NCI-H2227 treated with DMSO at 0.1 percent for 48 hours (cell line): ENCODE data around the gene SLC9A1.
A peak's percentile ranks its signal among the peaks of the same experiment; 100 is the strongest.

Source experiments
- DNase-seq: peaks from one replicate; lab custom pipeline; 2025; lab: John Stamatoyannopoulos, UW

Gene SLC9A1

DNA sequence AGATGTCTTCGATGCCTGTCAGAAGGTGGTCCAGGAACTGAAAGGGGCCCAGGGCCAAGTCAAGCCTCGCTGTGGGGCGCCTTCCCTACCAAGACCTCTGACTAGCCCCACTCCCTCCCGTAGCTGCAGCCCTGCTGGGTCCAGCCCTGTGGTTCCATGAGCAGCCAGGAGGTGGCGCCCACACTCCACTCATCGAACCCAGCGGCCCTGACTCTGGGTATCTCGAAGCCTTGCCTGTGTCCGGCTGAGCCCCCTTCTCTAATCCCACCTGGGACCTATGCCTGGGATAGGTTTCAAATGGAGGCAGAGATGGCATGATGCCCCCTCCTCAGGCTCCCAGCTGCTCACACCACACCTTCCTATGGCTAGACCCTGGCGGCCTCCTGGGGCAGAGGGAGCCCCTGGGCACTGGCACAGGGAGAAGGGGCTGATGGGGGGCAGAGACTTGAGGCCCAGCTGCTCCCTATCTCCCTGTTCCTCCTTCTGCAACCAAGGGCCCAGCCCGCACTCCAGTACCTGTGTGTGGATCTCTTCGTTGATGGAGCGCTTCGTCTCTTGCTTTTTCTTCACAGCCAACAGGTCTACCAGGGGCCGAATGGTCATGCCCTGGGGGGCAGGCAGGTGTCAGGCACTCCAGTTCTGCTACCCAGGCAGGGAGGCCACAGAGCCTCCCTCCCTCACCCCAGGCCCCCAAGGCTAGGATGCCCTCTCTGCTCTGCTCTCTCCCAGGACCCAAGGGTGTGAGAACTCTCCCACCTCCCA is 52.0 kb downstream of the SLC9A1 start:
- peak; percentile 47 for DNase-seq

GRCh38 chr1:27102134-27102706 is 52.7 kb downstream of the SLC9A1 start:
- DNase-seq = no peak

GRCh38 chr1:27101696-27102095 is 53.2 kb downstream of the SLC9A1 start:
- DNase-seq = no peak

- DNase-seq = no peak
These were observed 53.9 kb downstream of the SLC9A1 start for GRCh38 chr1:27101054-27101491.

DNA sequence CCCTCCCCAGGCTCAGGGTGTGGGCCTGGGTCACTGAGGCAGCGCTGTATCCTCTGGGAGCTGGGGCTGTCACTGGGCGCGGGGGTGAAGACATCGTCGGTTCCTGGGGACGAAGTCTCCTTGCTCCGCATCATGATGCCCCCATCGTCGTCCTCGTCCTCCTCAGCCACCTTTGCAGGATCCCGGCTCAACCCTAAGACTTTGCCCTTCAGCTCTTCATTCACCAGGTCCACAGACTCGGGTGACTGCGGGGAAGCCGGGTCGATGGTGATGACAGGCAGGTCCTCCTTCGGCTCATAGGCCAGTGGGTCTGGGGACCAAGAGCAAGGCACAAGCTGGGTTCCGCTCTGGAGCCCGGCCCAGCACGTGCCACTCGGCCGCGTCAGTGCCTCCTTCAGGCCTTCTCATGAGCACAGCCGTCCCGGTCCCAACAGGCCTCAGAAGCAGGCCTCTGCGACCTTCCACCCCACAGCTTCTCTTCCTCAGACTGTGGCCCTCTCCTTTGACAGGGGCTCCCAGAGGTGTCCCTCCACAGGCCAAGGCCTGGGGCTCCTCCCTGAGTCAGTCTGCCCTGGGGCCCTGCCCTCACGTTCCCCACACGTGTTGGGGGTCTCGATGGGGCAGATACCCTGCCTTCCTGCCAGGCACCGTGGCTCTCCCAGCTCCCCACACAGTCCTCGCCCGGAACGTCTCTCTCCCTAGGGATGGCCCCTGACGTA is 54.4 kb downstream of the SLC9A1 start:
- no peak for DNase-seq

DNA sequence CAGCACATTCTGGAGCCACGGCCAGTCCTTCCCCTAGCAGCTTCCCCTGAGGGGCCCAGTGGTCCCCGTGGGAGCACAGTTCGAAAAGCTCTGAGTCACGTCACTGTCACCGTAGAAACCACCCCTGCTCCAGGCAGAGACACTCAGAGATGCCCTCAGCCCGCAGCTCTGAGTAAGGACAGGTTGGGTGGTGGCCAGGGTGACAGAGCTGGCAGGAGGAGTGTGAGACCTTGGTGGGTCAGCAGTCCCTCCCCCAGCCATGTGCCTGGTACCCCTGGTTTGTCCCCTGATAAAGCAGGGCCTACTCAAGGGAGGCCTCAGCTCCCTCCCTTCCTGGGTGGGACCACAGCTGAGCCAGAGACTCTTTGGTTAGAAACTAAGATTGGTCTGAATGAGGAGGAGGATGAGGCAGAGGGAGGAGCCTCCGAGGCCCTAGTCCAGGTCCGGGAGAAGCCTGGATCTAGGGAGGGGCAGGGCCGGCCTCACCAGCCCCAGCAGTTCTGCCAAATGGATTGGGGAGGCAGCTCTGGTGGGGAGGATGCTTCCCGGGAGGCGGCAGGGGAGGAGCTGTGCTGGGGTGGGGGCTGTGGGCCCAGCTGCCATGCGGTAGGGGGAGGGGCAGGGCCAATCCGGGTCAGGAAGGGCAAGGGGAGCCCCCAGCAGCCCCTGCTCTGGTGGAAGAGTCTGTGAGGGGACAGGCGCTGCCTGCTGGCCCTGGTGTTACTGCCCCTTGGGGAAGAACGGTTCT is 55.2 kb downstream of the SLC9A1 start:
- peak; percentile 33 for DNase-seq

- DNase-seq = peak; percentile 73
These were observed 55.8 kb downstream of the SLC9A1 start for GRCh38 chr1:27099135-27099586.

- DNase-seq = no peak
These were observed 56.3 kb downstream of the SLC9A1 start for GRCh38 chr1:27098431-27099134.

- peak; percentile 76 for DNase-seq
These were observed 57.4 kb downstream of the SLC9A1 start for GRCh38 chr1:27097484-27097917.

DNA sequence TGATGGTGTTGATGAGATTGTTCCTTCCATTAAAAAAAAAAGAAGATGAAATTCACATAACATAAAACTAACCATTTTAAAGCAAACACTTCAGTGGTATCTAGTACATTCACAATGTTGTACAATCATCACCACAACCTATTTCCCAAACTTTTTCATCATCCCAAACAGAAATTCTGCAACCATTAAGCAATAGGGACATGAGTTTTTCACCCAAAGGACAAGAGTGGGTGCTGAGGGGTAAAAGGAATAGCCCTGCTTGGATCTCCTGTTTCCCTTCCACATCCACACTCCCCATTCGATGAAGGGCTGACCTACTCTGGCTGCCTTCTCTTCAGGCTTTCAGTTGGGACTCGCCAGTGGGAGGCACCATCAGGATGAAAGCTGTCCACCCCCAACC is 59.3 kb downstream of the SLC9A1 start:
- DNase-seq = no peak

DNA sequence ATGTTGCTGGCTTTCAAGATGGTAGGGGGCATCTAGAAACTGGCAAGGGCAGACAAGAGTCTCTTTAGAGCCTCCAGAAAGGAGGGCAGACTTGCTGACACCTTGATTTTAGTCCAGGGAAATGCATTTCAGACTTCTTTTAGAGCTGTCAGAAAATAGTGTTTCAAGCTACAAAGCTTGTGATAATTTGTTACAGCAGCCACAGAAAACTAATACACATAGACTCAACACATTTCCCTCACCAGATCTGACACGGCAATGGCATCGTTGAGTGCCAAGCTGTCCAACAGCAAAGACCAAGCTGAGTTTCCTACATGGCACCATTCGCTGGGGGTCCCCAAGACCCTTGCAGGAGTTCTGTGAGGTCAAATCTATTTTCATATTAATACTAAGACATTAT is 62.0 kb downstream of the SLC9A1 start:
- DNase-seq = no peak

DNA sequence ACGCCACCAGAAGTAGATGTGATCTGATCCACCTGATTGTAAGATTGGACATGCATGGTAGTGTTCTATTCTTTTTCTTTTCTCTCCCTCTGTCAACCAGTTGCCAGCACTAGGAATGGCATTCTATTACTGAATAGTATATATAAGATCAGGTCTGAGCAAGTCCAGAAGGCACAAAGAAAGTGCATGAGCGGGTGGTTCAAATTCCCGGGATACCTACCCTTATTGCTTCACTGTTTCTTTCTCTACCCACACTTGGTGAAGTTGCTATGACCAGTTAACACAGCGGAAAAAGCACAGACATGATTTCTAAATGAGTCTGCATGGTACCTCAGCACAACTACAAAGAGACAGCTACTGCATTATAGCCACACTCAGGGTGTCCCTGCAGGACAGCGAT is 64.0 kb downstream of the SLC9A1 start:
- DNase-seq = no peak

GRCh38 chr1:27087371-27088220 is 67.3 kb downstream of the SLC9A1 start:
- no peak for DNase-seq

DNA sequence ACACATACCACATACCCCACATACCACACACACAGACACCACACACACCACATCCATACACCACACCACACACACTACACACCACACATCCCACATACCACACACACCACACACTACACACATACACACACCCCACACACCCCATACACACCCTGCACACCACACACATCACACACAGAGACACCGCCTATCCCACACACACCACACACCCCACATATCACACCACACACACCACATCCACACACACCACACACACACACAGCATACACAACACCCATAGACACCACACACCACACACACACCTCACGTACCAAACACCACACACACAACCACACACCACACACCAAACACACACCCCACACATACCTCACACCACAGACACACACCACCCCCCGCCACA is 68.3 kb downstream of the SLC9A1 start:
- no peak for DNase-seq

- no peak for DNase-seq
These were observed 68.9 kb downstream of the SLC9A1 start for GRCh38 chr1:27086026-27086425.

- no peak for DNase-seq
These were observed 70.8 kb downstream of the SLC9A1 start for GRCh38 chr1:27084107-27084506.

DNA sequence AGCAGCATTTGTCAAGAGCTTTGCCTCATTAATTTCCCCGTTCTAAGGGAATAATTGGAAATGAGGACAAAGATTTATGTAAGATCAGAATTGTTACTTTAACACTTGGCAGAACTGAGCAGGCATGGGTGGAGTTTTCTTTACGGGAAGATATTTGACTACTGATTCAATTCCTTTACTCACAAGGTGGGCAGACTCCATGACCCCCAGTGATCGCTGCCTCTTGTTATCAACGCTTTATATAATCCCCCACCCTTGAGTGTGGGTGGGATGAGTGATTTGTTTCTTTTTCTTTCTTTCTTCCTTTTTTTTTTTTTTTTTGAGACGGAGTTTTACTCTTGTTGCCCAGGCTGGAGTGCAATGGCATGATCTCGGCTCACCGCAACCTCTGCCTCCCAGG is 77.0 kb downstream of the SLC9A1 start:
- DNase-seq = no peak

DNA sequence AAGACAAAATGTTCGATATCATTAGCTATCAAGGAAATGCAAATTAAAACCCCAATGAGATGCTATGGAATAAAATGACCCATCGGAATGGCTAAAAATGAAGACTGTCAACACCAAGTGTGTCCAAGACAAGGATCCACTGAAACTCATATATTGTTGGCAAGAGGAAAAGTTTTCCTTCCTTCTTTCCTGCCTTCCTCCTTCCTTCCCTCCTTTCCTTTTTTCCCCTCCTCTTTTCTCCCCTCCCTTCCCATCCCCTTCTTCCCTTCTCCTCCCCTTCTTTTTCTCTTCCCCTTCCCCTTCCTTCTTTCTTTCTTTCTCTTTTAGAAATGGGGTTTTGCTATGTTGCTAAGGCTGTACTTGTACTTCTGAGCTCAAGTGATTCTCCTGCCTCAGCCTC is 78.1 kb downstream of the SLC9A1 start:
- no peak for DNase-seq

DNA sequence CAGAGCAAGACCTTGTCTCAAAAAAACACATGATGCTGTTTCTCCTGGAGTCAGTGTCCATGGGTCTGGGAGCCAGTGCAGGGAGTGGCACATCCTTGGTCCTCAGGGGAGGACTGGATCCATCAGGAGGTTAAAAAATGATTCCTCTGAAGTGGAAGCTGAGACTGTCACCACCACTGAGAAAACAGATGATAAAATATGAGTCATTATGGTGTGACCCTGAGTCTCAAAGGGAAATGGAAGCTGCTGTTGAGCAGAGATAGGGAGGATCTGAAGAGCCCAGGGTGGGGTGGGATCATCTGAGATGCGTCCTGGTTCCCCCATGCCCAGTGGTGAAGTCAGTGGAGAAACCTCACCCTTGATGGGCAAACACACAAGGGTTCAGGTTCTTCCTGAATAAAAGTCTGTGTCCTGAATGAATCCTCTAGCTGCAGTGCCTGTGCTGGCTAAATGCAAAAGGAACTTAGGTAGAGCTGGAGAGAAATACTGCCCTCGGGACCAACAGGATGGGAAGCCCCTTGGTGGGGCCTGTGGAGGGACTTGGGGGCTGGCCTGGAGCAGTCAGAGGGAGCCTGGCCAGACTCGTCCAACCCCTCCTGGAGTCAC is 80.6 kb downstream of the SLC9A1 start:
- DNase-seq = no peak

- peak; percentile 64 for DNase-seq
These were observed 83.9 kb downstream of the SLC9A1 start for GRCh38 chr1:27071049-27071416.
